ENCODE measurements around the gene PFDN5. TPM values are rescaled to one million over a fixed set of nuclear protein-coding genes. Genes with fewer than 3 reads are reported as not detected.
A peak's percentile ranks its signal among the peaks of the same experiment; 100 is the strongest.

The PFDN5 gene
- total RNA-seq, 1 donor, result 323 TPM

- Histone ChIP-seq H4K20me1 (ENCODE audit: insufficient read depth, low read length) (no peaks in the 10 kb centered on the region), H2AFZ (ENCODE audit: low read length) (no peak overlapping the region), H3K9me3 (ENCODE audit: low read depth, low read length) (no peaks in the 10 kb centered on the region), H3K4me1 (ENCODE audit: insufficient read depth, low read length) (peaks cover 17% of the 10 kb centered on the region), H3K79me2 (ENCODE audit: insufficient read depth, low read length) (no peaks in the 10 kb centered on the region), H3K4me3 (ENCODE audit: insufficient read depth, low read length) (no peak overlapping the region), H3K27me3 (ENCODE audit: insufficient read depth, low read length) (peaks cover 8% of the 10 kb centered on the region), H3K4me2 (ENCODE audit: insufficient read depth, low read length) (no peak overlapping the region), H3K36me3 (ENCODE audit: insufficient read depth, low read length) (no peaks in the 10 kb centered on the region), H3K27ac (ENCODE audit: low read depth, low read length) (no peak overlapping the region)
- TF ChIP-seq, protein P1, sequence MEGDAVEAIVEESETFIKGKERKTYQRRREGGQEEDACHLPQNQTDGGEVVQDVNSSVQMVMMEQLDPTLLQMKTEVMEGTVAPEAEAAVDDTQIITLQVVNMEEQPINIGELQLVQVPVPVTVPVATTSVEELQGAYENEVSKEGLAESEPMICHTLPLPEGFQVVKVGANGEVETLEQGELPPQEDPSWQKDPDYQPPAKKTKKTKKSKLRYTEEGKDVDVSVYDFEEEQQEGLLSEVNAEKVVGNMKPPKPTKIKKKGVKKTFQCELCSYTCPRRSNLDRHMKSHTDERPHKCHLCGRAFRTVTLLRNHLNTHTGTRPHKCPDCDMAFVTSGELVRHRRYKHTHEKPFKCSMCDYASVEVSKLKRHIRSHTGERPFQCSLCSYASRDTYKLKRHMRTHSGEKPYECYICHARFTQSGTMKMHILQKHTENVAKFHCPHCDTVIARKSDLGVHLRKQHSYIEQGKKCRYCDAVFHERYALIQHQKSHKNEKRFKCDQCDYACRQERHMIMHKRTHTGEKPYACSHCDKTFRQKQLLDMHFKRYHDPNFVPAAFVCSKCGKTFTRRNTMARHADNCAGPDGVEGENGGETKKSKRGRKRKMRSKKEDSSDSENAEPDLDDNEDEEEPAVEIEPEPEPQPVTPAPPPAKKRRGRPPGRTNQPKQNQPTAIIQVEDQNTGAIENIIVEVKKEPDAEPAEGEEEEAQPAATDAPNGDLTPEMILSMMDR (IDR thresholded peaks at IDR 0.05; ENCODE audit: extremely low read depth, low read depth, low read length), result no peak
- DNase-seq (ENCODE audit: insufficient read length, low spot score, missing footprints), result peak; percentile 4
These were observed 48.1 kb downstream of the PFDN5 start for GRCh38 chr12:53343449-53343848.

- DNase-seq (ENCODE audit: insufficient read length, low spot score, missing footprints), result peak; percentile 44
- Histone ChIP-seq H3K27me3 (ENCODE audit: insufficient read depth, low read length) (peaks cover 3% of the 10 kb centered on the region), H4K20me1 (ENCODE audit: insufficient read depth, low read length) (no peaks in the 10 kb centered on the region), H3K27ac (ENCODE audit: low read depth, low read length) (no peak overlapping the region), H3K4me2 (ENCODE audit: insufficient read depth, low read length) (peak overlapping the region; percentile 97), H3K4me1 (ENCODE audit: insufficient read depth, low read length) (peaks cover 21% of the 10 kb centered on the region), H2AFZ (ENCODE audit: low read length) (no peak overlapping the region), H3K9me3 (ENCODE audit: low read depth, low read length) (no peaks in the 10 kb centered on the region), H3K4me3 (ENCODE audit: insufficient read depth, low read length) (no peak overlapping the region), H3K79me2 (ENCODE audit: insufficient read depth, low read length) (no peaks in the 10 kb centered on the region), H3K36me3 (ENCODE audit: insufficient read depth, low read length) (no peaks in the 10 kb centered on the region)
- TF ChIP-seq, protein P1 (IDR thresholded peaks at IDR 0.05; ENCODE audit: extremely low read depth, low read depth, low read length), result no peak
These were observed 48.6 kb downstream of the PFDN5 start for GRCh38 chr12:53343969-53344368.

- Histone ChIP-seq H3K36me3 (ENCODE audit: insufficient read depth, low read length) (no peaks in the 10 kb centered on the region), H3K4me1 (ENCODE audit: insufficient read depth, low read length) (peaks cover 23% of the 10 kb centered on the region), H3K27ac (ENCODE audit: low read depth, low read length) (no peak overlapping the region), H3K9me3 (ENCODE audit: low read depth, low read length) (no peaks in the 10 kb centered on the region), H3K79me2 (ENCODE audit: insufficient read depth, low read length) (no peaks in the 10 kb centered on the region), H4K20me1 (ENCODE audit: insufficient read depth, low read length) (no peaks in the 10 kb centered on the region), H3K4me3 (ENCODE audit: insufficient read depth, low read length) (peak overlapping the region; percentile 88), H3K4me2 (ENCODE audit: insufficient read depth, low read length) (peak overlapping the region; percentile 97), H3K27me3 (ENCODE audit: insufficient read depth, low read length) (no peaks in the 10 kb centered on the region), H2AFZ (ENCODE audit: low read length) (peak overlapping the region; percentile 77)
- TF ChIP-seq, protein P1 (IDR thresholded peaks at IDR 0.05; ENCODE audit: extremely low read depth, low read depth, low read length), result no peak
- DNase-seq (ENCODE audit: insufficient read length, low spot score, missing footprints), result no peak
These were observed 49.1 kb downstream of the PFDN5 start for GRCh38 chr12:53344487-53344823.

GRCh38 chr12:53344824-53345485 lies 49.6 kb downstream of the PFDN5 start:
- H3K9me3 ChIP-seq (ENCODE audit: low read depth, low read length), result no peaks in the 10 kb centered on the region
- peak overlapping the region; percentile 98 for H2AFZ ChIP-seq (ENCODE audit: low read length)
- peak; percentile 97 for DNase-seq (ENCODE audit: insufficient read length, low spot score, missing footprints)
- H3K36me3 ChIP-seq (ENCODE audit: insufficient read depth, low read length), result no peaks in the 10 kb centered on the region
- TF ChIP-seq, protein P1 (IDR thresholded peaks at IDR 0.05; ENCODE audit: extremely low read depth, low read depth, low read length), result peak; percentile 74
- H3K27ac ChIP-seq (ENCODE audit: low read depth, low read length), result peak overlapping the region; percentile 51
- no peaks in the 10 kb centered on the region for H3K79me2 ChIP-seq (ENCODE audit: insufficient read depth, low read length)
- peaks cover 23% of the 10 kb centered on the region for H3K4me1 ChIP-seq (ENCODE audit: insufficient read depth, low read length)
- H3K4me3 ChIP-seq (ENCODE audit: insufficient read depth, low read length), result peak overlapping the region; percentile 88
- no peaks in the 10 kb centered on the region for H4K20me1 ChIP-seq (ENCODE audit: insufficient read depth, low read length)
- peak overlapping the region; percentile 97 for H3K4me2 ChIP-seq (ENCODE audit: insufficient read depth, low read length)
- H3K27me3 ChIP-seq (ENCODE audit: insufficient read depth, low read length), result no peaks in the 10 kb centered on the region
